ENCODE results near the gene PLA2R1.

DNA sequence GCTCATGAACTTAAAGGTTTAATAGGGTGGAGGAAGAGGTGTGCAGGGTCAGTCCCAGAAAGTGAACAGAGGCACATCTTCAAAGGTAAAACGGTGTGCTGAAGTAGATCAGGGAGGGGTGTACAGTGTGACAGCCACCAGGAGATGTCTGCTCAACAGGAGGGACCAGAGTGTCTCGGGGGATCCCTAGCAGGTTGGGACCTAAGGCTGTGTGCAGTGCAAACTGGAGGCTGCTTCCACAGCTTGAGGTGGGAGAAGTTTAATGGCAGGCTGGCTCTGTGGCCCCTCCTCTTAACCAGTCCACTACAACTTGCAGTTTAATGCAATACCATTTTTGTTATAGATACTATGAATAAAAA lies 33.2 kb downstream of the PLA2R1 start:
- TF ChIP-seq, protein P1, sequence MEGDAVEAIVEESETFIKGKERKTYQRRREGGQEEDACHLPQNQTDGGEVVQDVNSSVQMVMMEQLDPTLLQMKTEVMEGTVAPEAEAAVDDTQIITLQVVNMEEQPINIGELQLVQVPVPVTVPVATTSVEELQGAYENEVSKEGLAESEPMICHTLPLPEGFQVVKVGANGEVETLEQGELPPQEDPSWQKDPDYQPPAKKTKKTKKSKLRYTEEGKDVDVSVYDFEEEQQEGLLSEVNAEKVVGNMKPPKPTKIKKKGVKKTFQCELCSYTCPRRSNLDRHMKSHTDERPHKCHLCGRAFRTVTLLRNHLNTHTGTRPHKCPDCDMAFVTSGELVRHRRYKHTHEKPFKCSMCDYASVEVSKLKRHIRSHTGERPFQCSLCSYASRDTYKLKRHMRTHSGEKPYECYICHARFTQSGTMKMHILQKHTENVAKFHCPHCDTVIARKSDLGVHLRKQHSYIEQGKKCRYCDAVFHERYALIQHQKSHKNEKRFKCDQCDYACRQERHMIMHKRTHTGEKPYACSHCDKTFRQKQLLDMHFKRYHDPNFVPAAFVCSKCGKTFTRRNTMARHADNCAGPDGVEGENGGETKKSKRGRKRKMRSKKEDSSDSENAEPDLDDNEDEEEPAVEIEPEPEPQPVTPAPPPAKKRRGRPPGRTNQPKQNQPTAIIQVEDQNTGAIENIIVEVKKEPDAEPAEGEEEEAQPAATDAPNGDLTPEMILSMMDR (IDR thresholded peaks at IDR 0.05; ENCODE audit: low read depth, low read length) = no peak
- no peak for TF ChIP-seq EZH2phosphoT487 (IDR thresholded peaks at IDR 0.05; ENCODE audit: low read depth)

All from OCI-LY3 (cell line).